ENCODE results near the gene NR6A1. TPM values are rescaled to one million over a fixed set of nuclear protein-coding genes. Genes with fewer than 3 reads are reported as not detected.
A peak's percentile ranks its signal among the peaks of the same experiment; 100 is the strongest.

NR6A1 gene
- total RNA-seq (2014; rRNA removed; shearing (Covaris generic)) (125 and 139 TPM in 2 replicates), polyA plus RNA-seq (2016; fragmentation: Nextera tagmentation; extraction: Ambion mirVana) (40.9 and 44.2 TPM in 2 replicates)
- long read RNA-seq, full-length matches to known transcripts: 1 of 65 reads
- long read RNA-seq, partial matches to known transcripts: 7 of 65 reads
- long read RNA-seq, other reads (novel, unspliced or antisense): 57 of 65 reads

DNA sequence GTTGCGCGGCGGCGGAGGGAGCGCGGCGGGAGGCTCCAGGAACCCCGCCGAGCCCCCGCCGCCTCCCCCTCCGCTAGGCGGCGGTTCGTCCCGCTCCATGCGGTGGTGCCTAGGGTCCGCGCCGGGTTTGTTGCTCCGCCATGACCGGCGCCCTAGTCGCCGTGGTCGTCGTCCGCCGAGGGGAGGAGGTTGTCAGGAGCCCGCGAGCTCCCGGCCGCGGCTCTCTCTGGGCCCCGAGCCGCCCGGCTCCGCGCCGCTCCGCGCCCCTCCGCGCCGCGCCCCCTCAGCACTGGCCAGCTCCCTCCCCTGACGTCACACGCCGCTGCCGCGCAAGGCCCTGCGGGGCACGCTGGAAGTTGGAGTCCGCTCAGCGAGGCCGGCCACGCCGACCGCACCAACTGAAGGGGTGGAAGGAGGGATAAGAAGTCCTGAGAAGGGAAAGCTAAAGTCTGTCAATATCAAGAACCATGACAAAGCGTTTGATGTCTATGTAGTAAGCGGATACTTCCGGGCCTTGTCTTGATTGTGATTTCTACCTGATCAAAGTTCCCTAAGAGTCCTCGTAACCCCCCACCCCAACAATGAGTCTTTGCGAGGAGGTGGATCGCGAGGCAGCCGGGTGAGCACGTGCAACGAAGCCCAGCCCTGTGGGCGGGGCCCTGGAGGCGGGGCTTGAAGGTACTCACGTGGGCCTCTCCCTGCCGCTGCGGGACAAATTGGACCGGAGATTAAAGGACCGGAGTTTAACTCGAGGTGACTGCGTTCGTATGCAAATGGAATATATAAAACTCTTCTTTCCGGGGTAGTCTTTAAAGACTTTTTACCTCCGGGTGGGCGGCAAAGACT is at the start of gene NR6A1:
NR6A1 (minus strand) TSS at position 291 of the 846 bp plus-strand sequence.
- Histone ChIP-seq H3K4me1 (ENCODE audit: insufficient read depth) (peaks cover 31% of the 10 kb centered on the region), H3K9me2 (ENCODE audit: insufficient read depth) (no peaks in the 10 kb centered on the region), H3K4me2 (peak within 1 kb of the TSS; percentile 73), H3K27me3 (ENCODE audit: insufficient read depth) (peaks cover 57% of the 10 kb centered on the region), H3K4me3 (peak within 1 kb of the TSS; percentile 56), H3K36me3 (ENCODE audit: insufficient read depth) (no peaks in the 10 kb centered on the region; the same call in 1 of the 2 replicates), H3K27ac (ENCODE audit: low read depth) (peak within 1 kb of the TSS; percentile 46; the same call in 1 of the 2 replicates), H2AFZ (peak within 1 kb of the TSS; percentile 87), H4K20me1 (replicated peaks; ENCODE audit: insufficient read depth) (peaks cover 23% of the 10 kb centered on the region), H3F3A (replicated peaks; ENCODE audit: low read depth) (peaks cover 10% of the 10 kb centered on the region; the same call in 1 of the 2 replicates), H3K79me2 (replicated peaks; ENCODE audit: insufficient read depth) (peaks cover 32% of the 10 kb centered on the region)
- Mint-ChIP-seq H3K4me1 (peaks cover 38% of the 10 kb centered on the region; the same call in 2 of the 3 replicates), H3K9me3 (no peaks in the 10 kb centered on the region), H3K4me3 (peak within 1 kb of the TSS; percentile 80), H3K27me3 (ENCODE audit: insufficient read depth, low read depth, poor library complexity) (peaks cover 23% of the 10 kb centered on the region), H3K36me3 (ENCODE audit: low read depth) (no peaks in the 10 kb centered on the region; the same call in 2 of the 3 replicates), H3K27ac (peak within 1 kb of the TSS; percentile 100)
- TF ChIP-seq CREB1 (CRISPR knock-in tag; IDR thresholded peaks at IDR 0.05; ENCODE audit: low read depth) (peak; percentile 96), CTCF (conservative IDR thresholded peaks at IDR 0.05; ENCODE audit: low read depth in 2 of 2) (no peak), ZNF462 (CRISPR knock-in tag; IDR thresholded peaks at IDR 0.05) (no peak), POLR2AphosphoS5 (IDR thresholded peaks at IDR 0.05; ENCODE audit: low read depth) (peak; percentile 58), ZNF114 (CRISPR knock-in tag; IDR thresholded peaks at IDR 0.05) (no peak), EZH2phosphoT487 (IDR thresholded peaks at IDR 0.05; ENCODE audit: unreplicated experiment) (no peak), REST (IDR thresholded peaks at IDR 0.05; ENCODE audit: unreplicated experiment) (peak; percentile 65)
- TF ChIP-seq, protein P1, sequence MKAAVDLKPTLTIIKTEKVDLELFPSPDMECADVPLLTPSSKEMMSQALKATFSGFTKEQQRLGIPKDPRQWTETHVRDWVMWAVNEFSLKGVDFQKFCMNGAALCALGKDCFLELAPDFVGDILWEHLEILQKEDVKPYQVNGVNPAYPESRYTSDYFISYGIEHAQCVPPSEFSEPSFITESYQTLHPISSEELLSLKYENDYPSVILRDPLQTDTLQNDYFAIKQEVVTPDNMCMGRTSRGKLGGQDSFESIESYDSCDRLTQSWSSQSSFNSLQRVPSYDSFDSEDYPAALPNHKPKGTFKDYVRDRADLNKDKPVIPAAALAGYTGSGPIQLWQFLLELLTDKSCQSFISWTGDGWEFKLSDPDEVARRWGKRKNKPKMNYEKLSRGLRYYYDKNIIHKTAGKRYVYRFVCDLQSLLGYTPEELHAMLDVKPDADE (IDR thresholded peaks at IDR 0.05): peak; percentile 75
- DNase-seq (ENCODE audit: low spot score) (peak; percentile 99), ATAC-seq (peak; percentile 79)
